Stimulated activated CD4-positive, alpha-beta T cell treated with anti-CD3 and anti-CD28 coated beads, Interleukin-15, amount 100 ng/mL, for 24 hours (primary cell): ENCODE results near the gene STT3B.
A peak's percentile ranks its signal among the peaks of the same experiment; 100 is the strongest.
"Not testable (repeated sequence)": the region's sequence is repeated elsewhere in the genome, so short reads cannot be mapped to it uniquely, and the experiment has no call there.

Experiments used
- DNase-seq: peaks from one replicate; pipeline ENCODE4 v3.0.0-alpha.2; 2020

STT3B gene

GRCh38 chr3:31553258-31553657, 20.5 kb downstream of the STT3B start:
- DNase-seq = no peak

DNA sequence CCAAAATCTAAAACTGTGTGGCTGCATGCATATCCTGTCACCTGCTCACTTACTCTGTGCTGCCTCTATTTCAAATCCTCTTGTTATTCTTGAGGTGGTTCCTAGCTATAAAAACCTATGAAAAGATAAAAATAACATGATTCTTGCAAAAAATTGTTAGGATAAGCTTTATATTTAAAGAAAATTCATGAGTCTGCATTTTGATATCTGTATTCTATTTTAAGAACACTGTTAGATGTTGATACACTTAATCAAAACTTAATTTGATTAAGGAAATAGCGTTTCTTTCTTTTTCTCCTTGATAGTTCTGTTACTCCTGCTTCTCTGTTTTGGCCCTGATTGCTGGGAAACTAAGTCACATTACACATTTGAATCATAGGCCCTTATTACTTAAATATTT, 22.5 kb downstream of the STT3B start:
- no peak for DNase-seq

DNA sequence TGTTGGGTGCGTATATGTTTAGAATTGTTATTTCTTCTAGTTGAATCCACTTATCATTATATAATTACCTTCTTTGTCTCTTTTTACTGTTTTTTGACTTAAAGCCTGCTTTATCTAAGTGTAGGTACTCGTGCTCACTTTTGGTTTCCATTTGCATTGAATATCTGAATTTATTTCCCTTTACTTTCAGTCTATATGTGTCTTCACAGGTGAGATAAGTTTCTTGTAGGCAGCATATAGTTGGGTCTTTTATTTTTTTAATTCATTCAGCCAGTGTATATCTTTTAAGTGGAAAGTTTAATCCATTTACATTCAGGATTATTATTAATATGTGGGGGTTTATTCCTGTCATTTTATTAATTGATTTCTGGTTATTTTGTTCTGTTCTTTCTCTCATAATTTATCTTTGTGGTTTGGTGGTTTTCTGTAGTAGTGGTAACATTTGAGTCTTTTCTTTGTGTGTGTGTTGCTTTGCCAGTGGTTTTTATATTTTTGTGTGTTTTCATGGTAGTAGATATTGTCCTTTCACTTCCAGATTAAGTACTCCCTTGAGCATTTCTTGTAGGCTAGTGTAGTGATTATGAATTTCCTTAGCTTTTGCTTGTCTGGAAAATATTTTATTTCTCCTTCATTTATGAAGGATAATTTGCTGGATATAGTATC, 27.3 kb downstream of the STT3B start:
- DNase-seq = no peak

DNA sequence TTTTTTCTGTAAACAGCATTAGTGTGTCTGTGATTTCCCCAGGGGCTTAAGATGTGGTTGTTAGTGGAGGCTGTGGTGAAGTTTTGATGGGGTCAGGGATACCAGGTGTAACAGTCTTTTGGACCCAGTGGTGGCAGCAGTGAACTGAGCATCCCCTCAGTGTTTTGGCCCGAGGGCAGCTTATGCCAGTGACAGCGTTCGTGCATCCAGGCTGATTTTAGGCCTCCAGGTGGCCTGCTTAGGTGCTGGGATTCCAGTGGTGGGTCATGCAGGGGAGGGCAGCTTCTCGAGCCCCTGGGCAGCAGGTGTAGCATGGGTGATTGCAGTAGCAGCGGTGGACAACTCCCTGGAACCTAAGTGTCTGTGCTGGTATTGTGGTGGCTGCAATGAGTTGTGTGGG, 29.2 kb downstream of the STT3B start:
- no peak for DNase-seq

GRCh38 chr3:31562525-31562924, 29.8 kb downstream of the STT3B start:
- DNase-seq = peak; percentile 44

GRCh38 chr3:31565288-31565687, 32.6 kb downstream of the STT3B start:
- DNase-seq = no peak

DNA sequence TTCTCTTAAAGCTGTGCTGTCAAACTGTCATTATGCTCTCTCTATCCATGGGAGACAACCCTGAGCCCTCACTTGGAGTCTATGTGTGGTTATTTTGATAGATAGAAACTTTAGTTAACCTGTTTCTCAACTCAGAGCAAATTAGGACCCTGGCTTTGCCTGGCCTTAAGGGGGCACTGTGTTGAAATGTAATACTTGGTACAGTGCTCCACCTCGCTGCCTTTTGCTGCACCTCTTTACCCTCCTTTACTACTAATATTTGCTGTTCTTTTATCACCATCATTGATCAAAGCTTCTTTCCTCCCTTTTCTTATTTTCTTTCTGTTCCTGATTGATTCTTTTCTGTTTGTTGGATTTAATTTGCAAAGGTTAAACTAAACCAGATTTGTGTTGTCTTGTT, 34.3 kb downstream of the STT3B start:
- peak; percentile 19 for DNase-seq

GRCh38 chr3:31568649-31569048, 35.9 kb downstream of the STT3B start:
- no peak for DNase-seq

- DNase-seq = no peak
Measured at GRCh38 chr3:31571325-31571724, 38.6 kb downstream of the STT3B start.

DNA sequence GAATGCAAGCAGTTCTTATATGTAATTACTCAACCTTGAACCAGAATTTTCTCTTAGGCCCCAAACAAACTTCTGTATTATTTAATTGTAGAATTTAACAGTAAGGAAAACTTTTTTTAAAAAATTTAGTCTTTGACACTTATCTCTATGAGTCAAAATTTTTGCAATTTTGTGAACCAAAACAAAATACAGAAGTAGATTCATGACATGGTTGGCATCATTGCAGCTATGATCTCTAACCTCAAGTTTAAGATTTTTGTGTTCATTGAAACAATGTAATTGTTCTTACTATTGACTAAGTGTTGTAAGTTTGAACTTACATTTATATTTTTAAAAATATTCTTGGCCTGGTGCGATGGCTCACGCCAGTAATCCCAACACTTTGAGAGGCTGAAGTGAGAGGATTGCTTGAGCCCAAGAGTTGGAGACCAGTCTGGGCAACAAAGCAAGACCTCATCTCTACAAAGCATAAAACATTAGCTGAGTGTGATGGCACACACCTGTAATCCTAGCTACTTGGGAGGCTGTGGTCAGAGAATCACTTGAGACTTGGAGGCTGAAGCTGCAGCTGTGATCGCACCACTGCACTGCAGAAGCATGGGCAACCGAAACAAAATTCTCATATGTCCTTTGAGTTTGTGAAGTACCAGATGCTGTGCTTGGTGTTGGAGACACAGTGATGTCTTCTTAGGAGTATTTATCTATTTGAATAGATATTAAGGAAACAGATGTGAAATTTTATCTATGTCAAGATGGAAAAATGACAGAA, 39.7 kb downstream of the STT3B start:
- DNase-seq = no peak

- DNase-seq = no peak
Measured at GRCh38 chr3:31573036-31573779, 40.5 kb downstream of the STT3B start.

- no peak for DNase-seq
Measured at GRCh38 chr3:31575448-31575847, 42.7 kb downstream of the STT3B start.

DNA sequence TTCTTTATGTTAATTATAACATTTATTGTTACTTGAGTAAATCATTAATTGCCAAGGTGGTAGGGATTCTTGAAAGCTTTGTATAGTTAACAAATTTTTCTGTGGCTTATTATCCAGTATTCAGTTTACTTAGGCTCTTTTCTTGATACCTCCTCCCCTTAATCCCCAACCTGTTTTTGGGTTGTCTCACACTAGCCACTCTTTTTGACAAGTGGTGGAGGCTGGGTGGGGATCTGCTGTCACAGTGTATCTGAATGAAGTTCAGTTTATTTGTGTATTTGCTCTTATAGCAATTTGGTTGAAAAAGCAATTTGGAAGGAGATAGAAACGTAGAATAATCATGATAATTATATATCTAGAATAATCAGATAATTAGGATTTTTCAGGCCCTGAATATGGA, 43.8 kb downstream of the STT3B start:
- no peak for DNase-seq

- DNase-seq = no peak
Measured at GRCh38 chr3:31577232-31577631, 44.5 kb downstream of the STT3B start.

GRCh38 chr3:31579828-31580227, 47.1 kb downstream of the STT3B start:
- DNase-seq = no peak

DNA sequence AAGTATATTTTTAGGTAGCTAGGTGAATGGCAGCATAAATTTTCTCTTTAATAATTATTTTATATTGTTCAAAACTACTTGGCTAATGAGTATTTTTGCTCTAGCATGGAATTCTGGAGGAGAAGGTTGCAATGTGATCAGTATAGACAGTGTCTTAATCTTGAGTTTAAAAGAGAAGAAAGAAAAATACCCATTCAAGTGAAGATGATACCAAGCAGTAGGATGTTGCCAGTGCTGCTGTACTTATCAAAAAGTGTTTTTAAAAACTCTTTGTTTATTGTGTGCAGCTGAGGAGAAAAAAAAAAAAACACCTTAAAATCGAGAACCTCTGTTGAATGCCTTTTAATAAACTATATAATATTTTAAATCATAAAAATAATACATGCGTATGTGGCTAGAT, 47.9 kb downstream of the STT3B start:
- no peak for DNase-seq

GRCh38 chr3:31581660-31582059, 48.9 kb downstream of the STT3B start:
- no peak for DNase-seq

GRCh38 chr3:31589228-31589627, 56.5 kb downstream of the STT3B start:
- no peak for DNase-seq

GRCh38 chr3:31590650-31591049, 57.9 kb downstream of the STT3B start:
- no peak for DNase-seq

DNA sequence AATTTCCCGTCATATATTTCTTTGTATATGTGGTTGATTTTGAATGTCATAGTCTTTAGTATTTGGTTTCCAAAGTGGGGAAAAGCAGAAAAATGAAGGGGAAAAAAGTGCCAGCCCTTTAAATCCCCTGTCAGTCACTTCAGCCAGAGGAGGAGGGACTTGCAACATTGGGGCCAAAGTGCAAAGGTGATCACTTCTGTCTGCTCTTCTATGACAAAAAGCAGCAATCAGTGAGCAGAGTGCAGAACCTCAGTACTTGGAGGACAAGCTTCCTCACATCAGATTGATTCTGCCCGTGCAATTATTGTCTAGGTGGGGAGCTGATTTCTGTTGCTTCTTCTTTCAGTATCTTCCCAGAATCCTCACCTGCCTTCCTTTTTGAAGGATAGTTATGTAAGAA, 60.0 kb downstream of the STT3B start:
- DNase-seq = no peak

DNA sequence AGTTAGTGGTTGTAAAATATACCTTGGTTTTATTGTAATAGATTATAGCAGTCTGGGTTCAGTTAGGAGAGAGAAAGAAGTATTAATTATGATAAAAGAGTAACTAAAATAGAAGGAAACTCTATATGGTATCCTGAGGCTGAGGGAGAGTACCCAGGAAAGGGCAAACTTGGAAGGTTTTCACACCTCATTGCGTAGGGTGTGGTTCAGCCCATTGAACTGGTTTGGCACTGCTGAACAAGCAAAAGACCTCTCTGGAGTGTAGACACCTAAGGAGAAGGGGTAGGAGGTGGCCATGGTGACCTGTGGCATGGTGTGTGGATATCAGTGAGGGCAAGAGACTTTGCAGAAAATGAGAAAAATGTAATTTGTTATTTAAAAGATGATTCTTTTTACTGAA, 63.5 kb downstream of the STT3B start:
- DNase-seq = no peak

GRCh38 chr3:31600431-31600830, 67.7 kb downstream of the STT3B start:
- DNase-seq = no peak

DNA sequence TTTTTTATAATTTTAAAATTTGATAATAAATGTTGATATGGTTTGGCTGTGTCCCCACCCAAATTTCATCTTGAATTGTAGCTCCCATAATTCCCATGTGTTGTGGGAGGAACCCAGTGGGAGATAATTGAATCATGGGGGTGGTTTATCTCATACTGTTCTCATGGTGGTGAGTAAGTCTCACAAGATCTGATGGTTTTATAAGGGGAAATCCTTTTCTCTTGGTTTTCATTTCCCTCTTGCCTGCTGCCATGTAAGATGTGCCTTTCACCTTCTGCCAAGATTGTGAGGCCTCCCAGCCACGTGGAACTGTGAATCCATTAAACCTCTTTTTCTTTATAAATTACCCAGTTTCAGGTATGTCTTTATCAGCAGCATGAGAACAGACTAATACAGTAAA, 72.6 kb downstream of the STT3B start:
- DNase-seq = not testable (repeated sequence)

- no peak for DNase-seq
Measured at GRCh38 chr3:31606453-31606852, 73.7 kb downstream of the STT3B start.
